IMR-90 (cell line): ENCODE data around the gene ATP13A2. TPM values are rescaled to one million over a fixed set of nuclear protein-coding genes. Genes with fewer than 3 reads are reported as not detected.

Experiments
- ATAC-seq: fragments of 200-7000 bp; cut with Tn5 transposase; 2 replicates; pipeline ENCODE4 v1.9.1; 2020; ENCODE audit warnings: low read depth, mild to moderate bottlenecking, moderate library complexity
- BruUV-seq: library from RNA; stranded (reverse); fragments of 400-500 nt; replicated peaks from 2 replicates; lab custom pipeline; 2021; lab: Mats Ljungman, UMichigan
- CTCF ChIA-PET: fragments of 300-600 bp; formaldehyde crosslinking; extraction: SDS; loops from one replicate; lab custom pipeline; 2021; ENCODE audit warnings: antibody characterized with exemption; lab: Yijun Ruan, JAX
- POLR2A ChIA-PET: fragments of 300-600 bp; sonication (Branson Sonifier 250); formaldehyde crosslinking; loops from one replicate; lab custom pipeline; 2022; ENCODE audit warnings: antibody characterized with exemption; ENCODE audit not compliant: unreplicated experiment; lab: Charles Lee
- DNase-seq: peaks from one replicate; pipeline ENCODE4 v3.0.0; 2013
- H2AFZ ChIP-seq: replicated peaks from 2 replicates; pipeline ENCODE3; 2013; ENCODE audit warnings: low read length, mild to moderate bottlenecking; ENCODE audit not compliant: poor library complexity
- H2AK5ac ChIP-seq: 2 replicates; pipeline ENCODE4 v1.6.1; 2013; ENCODE audit warnings: low read depth, low read length, inconsistent platforms
- H2AK9ac ChIP-seq: replicated peaks from 2 replicates; pipeline ENCODE3; 2013; ENCODE audit warnings: mild to moderate bottlenecking, low read depth, low read length, moderate library complexity; ENCODE audit not compliant: poor library complexity
- H2BK120ac ChIP-seq: 2 replicates; pipeline ENCODE4 v1.6.1; 2013; ENCODE audit warnings: low read depth, low read length, inconsistent platforms
- H2BK15ac ChIP-seq: 3 replicates; pipeline ENCODE4 v1.6.1; 2013; ENCODE audit warnings: low read depth, low read length, inconsistent platforms
- H2BK20ac ChIP-seq: 2 replicates; pipeline ENCODE4 v1.6.1; 2013; ENCODE audit warnings: low read depth, mild to moderate bottlenecking, inconsistent platforms, low read length, moderate library complexity
- H2BK5ac ChIP-seq: 2 replicates; pipeline ENCODE4 v1.6.1; 2013; ENCODE audit warnings: mild to moderate bottlenecking, low read depth, low read length, inconsistent platforms; ENCODE audit not compliant: poor library complexity, severe bottlenecking
- H3K14ac ChIP-seq: replicated peaks from 2 replicates; pipeline ENCODE4 v1.6.1; 2013; ENCODE audit warnings: low read depth, low read length, inconsistent platforms
- H3K18ac ChIP-seq: 2 replicates; pipeline ENCODE4 v1.6.1; 2013; ENCODE audit warnings: low read depth, low read length, control low read depth
- H3K23ac ChIP-seq: 2 replicates; pipeline ENCODE4 v1.6.1; 2013; ENCODE audit warnings: low read depth, low read length, inconsistent platforms
- H3K27ac ChIP-seq: 2 replicates; pipeline ENCODE4 v1.5.1; 2013; ENCODE audit warnings: mild to moderate bottlenecking, control low read depth, low read length; ENCODE audit not compliant: insufficient read depth
- H3K27me3 ChIP-seq: 2 replicates; pipeline ENCODE4 v1.6.1; 2013; ENCODE audit warnings: low read length; ENCODE audit not compliant: control insufficient read depth, insufficient read depth
- H3K36me3 ChIP-seq: 2 replicates; pipeline ENCODE4 v1.6.1; 2013; ENCODE audit warnings: low read length, mixed read lengths; ENCODE audit not compliant: control insufficient read depth, insufficient read depth
- H3K4ac ChIP-seq: 2 replicates; pipeline ENCODE4 v1.6.1; 2013; ENCODE audit warnings: low read depth, low read length, inconsistent platforms
- H3K4me1 ChIP-seq: 2 replicates; pipeline ENCODE4 v1.6.1; 2013; ENCODE audit warnings: low read length, mixed read lengths; ENCODE audit not compliant: control insufficient read depth, insufficient read depth
- H3K4me2 ChIP-seq: 2 replicates; pipeline ENCODE4 v1.6.1; 2013; ENCODE audit warnings: low read depth, mild to moderate bottlenecking, control low read depth, low read length, moderate library complexity
- H3K4me3 ChIP-seq: 2 replicates; pipeline ENCODE4 v1.5.1; 2013; ENCODE audit warnings: low read depth, mild to moderate bottlenecking, control low read depth, low read length, moderate library complexity; ENCODE audit not compliant: insufficient read depth
- H3K56ac ChIP-seq: 2 replicates; pipeline ENCODE4 v1.6.1; 2013; ENCODE audit warnings: low read length, inconsistent platforms; ENCODE audit not compliant: insufficient read depth; ENCODE audit errors: extremely low read depth
- H3K79me1 ChIP-seq, 2 experiments: 2 replicates each; pipeline ENCODE4 v1.6.1; 2013; ENCODE audit warnings: low read length in 2 of 2, inconsistent platforms in 1 of 2, low read depth in 1 of 2
- H3K9ac ChIP-seq: 2 replicates; pipeline ENCODE4 v1.6.1; 2013; ENCODE audit warnings: low read depth, low read length, control low read depth
- H3K9me1 ChIP-seq: 2 replicates; pipeline ENCODE4 v1.6.1; 2013; ENCODE audit warnings: low read length, inconsistent platforms; ENCODE audit not compliant: insufficient read depth
- H3K9me3 ChIP-seq: 2 replicates; pipeline ENCODE4 v1.6.1; 2013; ENCODE audit warnings: low read length; ENCODE audit not compliant: control insufficient read depth, insufficient read depth
- H4K20me1 ChIP-seq: 2 replicates; pipeline ENCODE4 v1.6.1; 2013; ENCODE audit warnings: low read length, inconsistent platforms; ENCODE audit not compliant: insufficient read depth
- H4K5ac ChIP-seq: 2 replicates; pipeline ENCODE4 v1.6.1; 2013; ENCODE audit warnings: mild to moderate bottlenecking, low read depth, low read length, control low read depth
- H4K8ac ChIP-seq, 2 experiments: 2 replicates each; pipeline ENCODE4 v1.6.1; 2013; ENCODE audit warnings: low read depth in 2 of 2, low read length in 2 of 2, control low read depth in 1 of 2, inconsistent platforms in 1 of 2
- H4K91ac ChIP-seq: 2 replicates; pipeline ENCODE4 v1.6.1; 2013; ENCODE audit warnings: low read depth, low read length, inconsistent platforms; ENCODE audit not compliant: insufficient read depth
- BHLHE40 ChIP-seq: fragments of 150-350 bp; IDR thresholded peaks from 2 replicates; pipeline ENCODE4 v1.6.1; 2016; ENCODE audit warnings: mild to moderate bottlenecking, low read depth, low read length
- CTCF ChIP-seq: conservative IDR thresholded peaks from 2 replicates; pipeline ENCODE4 v1.5.1; 2012; ENCODE audit warnings: mild to moderate bottlenecking, low read depth, low read length, improper control_type of control experiment
- ELK1 ChIP-seq: fragments of 150-350 bp; IDR thresholded peaks from 2 replicates; pipeline ENCODE4 v1.6.1; 2016; ENCODE audit warnings: low read depth, mild to moderate bottlenecking, low read length, moderate library complexity, borderline replicate concordance
- FOS ChIP-seq: fragments of 150-350 bp; IDR thresholded peaks from 2 replicates; pipeline ENCODE4 v1.6.1; 2016; ENCODE audit warnings: low read depth, low read length
- MAZ ChIP-seq: IDR thresholded peaks from 2 replicates; pipeline ENCODE4 v1.6.1; 2012; ENCODE audit warnings: low read depth, mild to moderate bottlenecking, low read length, improper control_type of control experiment, moderate library complexity, borderline replicate concordance
- RCOR1 ChIP-seq: IDR thresholded peaks from 2 replicates; pipeline ENCODE4 v1.6.1; 2012; ENCODE audit warnings: mild to moderate bottlenecking, low read length, improper control_type of control experiment; ENCODE audit not compliant: insufficient replicate concordance
- RFX5 ChIP-seq: IDR thresholded peaks from 2 replicates; pipeline ENCODE4 v1.8.0; 2012; ENCODE audit warnings: low read depth, mild to moderate bottlenecking, low read length, moderate library complexity
- SMC3 ChIP-seq: fragments of 150-350 bp; IDR thresholded peaks from 2 replicates; pipeline ENCODE4 v1.6.1; 2016; ENCODE audit warnings: low read depth, mild to moderate bottlenecking, antibody characterized with exemption, low read length, moderate library complexity
- USF2 ChIP-seq: fragments of 150-350 bp; IDR thresholded peaks from 2 replicates; pipeline ENCODE4 v1.6.1; 2017; ENCODE audit warnings: mild to moderate bottlenecking, antibody characterized with exemption, low read length, low read depth
- WGBS, 2 experiments: methylation state at CpG; one replicate each; pipeline versions ENCODE4 v1.1.5 to v1.1.7; 2013; ENCODE audit warnings: missing lambda C conversion rate in 2 of 2; ENCODE audit not compliant: insufficient read length in 1 of 2; ENCODE audit errors: extremely low coverage in 2 of 2; 5-methylcytosine and 5-hydroxymethylcytosine counted together
- dilution Hi-C: fragments of 300-500 bp; cut with HindIII; formaldehyde crosslinking; loops from one replicate; pipeline ENCODE4 v1.14.3; 2018; ENCODE audit warnings: low sequenced_read_pairs; ENCODE audit not compliant: unreplicated experiment
- in situ Hi-C: fragments of 300-500 bp; cut with MboI; formaldehyde crosslinking; loops from 3 replicates; pipeline ENCODE4 v1.14.3; 2019; ENCODE audit warnings: low sequenced_read_pairs, inconsistent platforms, mixed read lengths
- intact Hi-C: fragments of 100-400 bp; cut with micrococcal nuclease; formaldehyde crosslinking; loops from 2 replicates; pipeline ENCODE4 v1.10.0; 2022
- polyA plus RNA-seq, 3 experiments: library from polyadenylated mRNA; depleted of rRNA; stranded (reverse); fragments of >200 nt; gene quantifications; 2 replicates each; pipeline ENCODE4 v1.2.3, GENCODE V29; 2012; ENCODE audit warnings: low replicate concordance in 1 of 3
- total RNA-seq: library from RNA; depleted of rRNA; stranded (reverse); fragments of >200 nt; gene quantifications from 2 replicates; pipeline ENCODE4 v1.2.3, GENCODE V29; 2012

The ATP13A2 gene
- total and polyA plus RNA-seq, 2 of the 4 experiments (the other 2 are of a cell fraction) = 5.7 to 18.9 TPM

GRCh38 chr1:16961297-16962133 lies 50.2 kb downstream of the ATP13A2 start:
- Histone ChIP-seq H3K14ac (no peak overlapping the region), H3K4me2 (peak overlapping the region; percentile 8; the same call in 1 of the 2 replicates), H4K5ac (no peak overlapping the region; the same call in 1 of the 2 replicates), H3K18ac (no peak overlapping the region), H2BK20ac (no peak overlapping the region), H2AFZ (peak overlapping the region; percentile 93), H3K4me3 (peak overlapping the region; percentile 29; the same call in 1 of the 2 replicates), H2AK9ac (peak overlapping the region; percentile 72), H2BK120ac (no peak overlapping the region; the same call in 1 of the 2 replicates), H4K20me1 (peaks cover 7% of the 10 kb centered on the region), H3K9ac (no peak overlapping the region), H2BK5ac (no peak overlapping the region), H3K36me3 (peaks cover 8% of the 10 kb centered on the region; the same call in 1 of the 2 replicates), H3K4me1 (peaks cover 1% of the 10 kb centered on the region; the same call in 1 of the 2 replicates), H3K56ac (0 out of 2 replicates have a peak overlapping the region, but pooled peaks have one; percentile 6), H3K9me3 (no peaks in the 10 kb centered on the region), H4K91ac (no peak overlapping the region), H3K4ac (peak overlapping the region; percentile 48; the same call in 1 of the 2 replicates), H3K27me3 (no peaks in the 10 kb centered on the region; the same call in 1 of the 2 replicates), H2AK5ac (no peak overlapping the region), H3K23ac (no peak overlapping the region), H4K8ac (peak overlapping the region; percentile 66 to 70; a peak in 2 of 4 replicates), H3K79me1 (0 out of 4 replicates have a peak, but pooled peaks cover 0 to 3% of the 10 kb centered on the region in 2 experiments), H3K27ac (no peak overlapping the region), H2BK15ac (no peak overlapping the region), H3K9me1 (peaks cover 2% of the 10 kb centered on the region; the same call in 1 of the 2 replicates)
- in situ Hi-C loops = no loop called here
- TF ChIP-seq USF2 (no peak), CTCF (no peak), ELK1 (no peak), SMC3 (no peak), FOS (no peak), RCOR1 (no peak), BHLHE40 (no peak), MAZ (no peak), RFX5 (no peak)
- CTCF ChIA-PET = interaction anchor here (0.8 to 2.1 kb wide), 6 partner anchors 10 to 87 kb away, joined by 3 to 12 read pairs (median 4); no protein-coding TSS in a partner anchor
- no CpG with 5 or more reads among the region's 14 CpGs for WGBS, 2 experiments
- dilution Hi-C loops = no loop called here
- DNase-seq (no peak), ATAC-seq (no peak)
- intact Hi-C loops = no loop called here
- POLR2A ChIA-PET = no interaction called here
- BruUV-seq = no TSS peak
